Measurements from ENCODE around the gene ZNF746.

Gene ZNF746

GRCh38 chr7:149456506-149457421, 40.8 kb downstream of the ZNF746 start:
- peaks cover 40% of the 10 kb centered on the region for H3K36me3 Mint-ChIP-seq (ENCODE audit: low read depth)
- no peaks in the 10 kb centered on the region for H3K27me3 Mint-ChIP-seq (ENCODE audit: low read depth)
- no peaks in the 10 kb centered on the region for H3K9me3 Mint-ChIP-seq
- H3K4me3 Mint-ChIP-seq: peak overlapping the region; percentile 11 to 73 (median 57)
- no peak for TF ChIP-seq CTCF (IDR thresholded peaks at IDR 0.05; ENCODE audit: unreplicated experiment in 3 of 3)
- peaks cover 11% of the 10 kb centered on the region for H3K4me1 Mint-ChIP-seq
- no peak overlapping the region for H3K27ac Mint-ChIP-seq

- peaks cover 49% of the 10 kb centered on the region for H3K36me3 Mint-ChIP-seq (ENCODE audit: low read depth)
- H3K9me3 Mint-ChIP-seq: no peaks in the 10 kb centered on the region
- H3K4me3 Mint-ChIP-seq: peak overlapping the region in 2 of 3 experiments; percentile 38 to 52
- no peaks in the 10 kb centered on the region for H3K27me3 Mint-ChIP-seq (ENCODE audit: low read depth)
- no peak for TF ChIP-seq CTCF (IDR thresholded peaks at IDR 0.05; ENCODE audit: unreplicated experiment in 3 of 3)
- H3K4me1 Mint-ChIP-seq: peaks cover 11% of the 10 kb centered on the region
- no peak overlapping the region for H3K27ac Mint-ChIP-seq
These were observed 42.2 kb downstream of the ZNF746 start for GRCh38 chr7:149455175-149455950.

GRCh38 chr7:149454750-149455149, 42.9 kb downstream of the ZNF746 start:
- Mint-ChIP-seq H3K27ac (no peak overlapping the region), H3K4me3 (no peak overlapping the region), H3K9me3 (no peaks in the 10 kb centered on the region), H3K27me3 (ENCODE audit: low read depth) (no peaks in the 10 kb centered on the region), H3K4me1 (peaks cover 11% of the 10 kb centered on the region), H3K36me3 (ENCODE audit: low read depth) (peaks cover 55% of the 10 kb centered on the region)
- no peak for TF ChIP-seq CTCF (IDR thresholded peaks at IDR 0.05; ENCODE audit: unreplicated experiment in 3 of 3)

- no peaks in the 10 kb centered on the region for H3K27me3 Mint-ChIP-seq (ENCODE audit: low read depth)
- H3K4me3 Mint-ChIP-seq: no peak overlapping the region
- peaks cover 60% of the 10 kb centered on the region for H3K36me3 Mint-ChIP-seq (ENCODE audit: low read depth)
- no peak for TF ChIP-seq CTCF (IDR thresholded peaks at IDR 0.05; ENCODE audit: unreplicated experiment in 3 of 3)
- H3K4me1 Mint-ChIP-seq: peaks cover 11% of the 10 kb centered on the region
- H3K9me3 Mint-ChIP-seq: no peaks in the 10 kb centered on the region
- no peak overlapping the region for H3K27ac Mint-ChIP-seq
These were observed 43.6 kb downstream of the ZNF746 start for GRCh38 chr7:149454006-149454405.

- Mint-ChIP-seq H3K4me1 (no peaks in the 10 kb centered on the region), H3K27me3 (ENCODE audit: low read depth) (no peaks in the 10 kb centered on the region), H3K27ac (no peak overlapping the region), H3K36me3 (ENCODE audit: low read depth) (peaks cover 68% of the 10 kb centered on the region), H3K9me3 (no peaks in the 10 kb centered on the region), H3K4me3 (no peak overlapping the region)
- TF ChIP-seq CTCF (IDR thresholded peaks at IDR 0.05; ENCODE audit: unreplicated experiment in 3 of 3): no peak
These were observed 46.8 kb downstream of the ZNF746 start for GRCh38 chr7:149450821-149451220.

Data from nephron (organoid).